RWPE2 (cell line): ENCODE data around the gene RABEP1.

Source experiments
- ATAC-seq: fragments of 200-7000 bp; cut with Tn5 transposase; 3 replicates; pipeline ENCODE4 v1.9.1; 2021; ENCODE audit warnings: low read depth
- DNase-seq: peaks from one replicate; pipeline ENCODE4 v3.0.0-alpha.2; 2020; ENCODE audit warnings: low spot score
- H3K27ac ChIP-seq: fragments of 450-650 bp; 2 replicates; pipeline ENCODE4 v1.5.1; 2017; ENCODE audit warnings: mild to moderate bottlenecking; ENCODE audit not compliant: poor library complexity, severe bottlenecking
- H3K27me3 ChIP-seq: fragments of 250-450 bp; sonication (Bioruptor Pico); 2 replicates; pipeline ENCODE4 v1.5.1; 2021; ENCODE audit warnings: mild to moderate bottlenecking, moderate library complexity; ENCODE audit not compliant: insufficient read depth, poor library complexity, severe bottlenecking
- H3K36me3 ChIP-seq: fragments of 250-450 bp; sonication (Bioruptor Pico); 2 replicates; pipeline ENCODE4 v1.5.1; 2020; ENCODE audit warnings: low read depth, mild to moderate bottlenecking, moderate library complexity
- H3K4me1 ChIP-seq: fragments of 250-450 bp; sonication (Bioruptor Pico); 2 replicates; pipeline ENCODE4 v1.5.1; 2021; ENCODE audit warnings: mild to moderate bottlenecking, moderate library complexity; ENCODE audit not compliant: insufficient read depth, poor library complexity, severe bottlenecking
- H3K4me3 ChIP-seq: fragments of 250-450 bp; sonication (Bioruptor Pico); 2 replicates; pipeline ENCODE4 v1.5.1; 2021; ENCODE audit warnings: mild to moderate bottlenecking, moderate library complexity; ENCODE audit not compliant: severe bottlenecking
- H3K9me3 ChIP-seq: fragments of 250-450 bp; sonication (Bioruptor Pico); 2 replicates; pipeline ENCODE4 v1.5.1; 2021; ENCODE audit warnings: mild to moderate bottlenecking, moderate library complexity; ENCODE audit not compliant: severe bottlenecking
- CTCF ChIP-seq: fragments of 450-650 bp; IDR thresholded peaks from one replicate; pipeline ENCODE4 v1.5.1; 2017; ENCODE audit warnings: mild to moderate bottlenecking, moderate library complexity; ENCODE audit not compliant: poor library complexity, severe bottlenecking

Gene RABEP1

GRCh38 chr17:5362162-5362811, 80.2 kb downstream of the RABEP1 start:
- TF ChIP-seq CTCF = no peak
- Histone ChIP-seq H3K27ac (no peak overlapping the region), H3K4me3 (no peak overlapping the region), H3K4me1 (peaks cover 25% of the 10 kb centered on the region), H3K27me3 (no peaks in the 10 kb centered on the region), H3K36me3 (peaks cover 60% of the 10 kb centered on the region), H3K9me3 (no peaks in the 10 kb centered on the region)
- DNase-seq (no peak), ATAC-seq (no peak)

- Histone ChIP-seq H3K9me3 (no peaks in the 10 kb centered on the region), H3K36me3 (peaks cover 65% of the 10 kb centered on the region), H3K4me1 (peaks cover 25% of the 10 kb centered on the region), H3K4me3 (no peak overlapping the region), H3K27ac (peak overlapping the region; percentile 72), H3K27me3 (no peaks in the 10 kb centered on the region)
- DNase-seq (no peak), ATAC-seq (no peak)
- no peak for TF ChIP-seq CTCF
Measured at GRCh38 chr17:5364156-5364555, 82.1 kb downstream of the RABEP1 start.

GRCh38 chr17:5364696-5365095, 82.6 kb downstream of the RABEP1 start:
- peaks cover 25% of the 10 kb centered on the region for H3K4me1 ChIP-seq
- no peak for ATAC-seq
- DNase-seq = no peak
- H3K4me3 ChIP-seq = no peak overlapping the region
- H3K27ac ChIP-seq = peak overlapping the region; percentile 72
- no peak for TF ChIP-seq CTCF
- H3K27me3 ChIP-seq = no peaks in the 10 kb centered on the region
- peaks cover 64% of the 10 kb centered on the region for H3K36me3 ChIP-seq
- H3K9me3 ChIP-seq = no peaks in the 10 kb centered on the region

- Histone ChIP-seq H3K27me3 (no peaks in the 10 kb centered on the region), H3K4me3 (no peak overlapping the region), H3K27ac (peak overlapping the region; percentile 72), H3K36me3 (peaks cover 63% of the 10 kb centered on the region), H3K4me1 (peaks cover 25% of the 10 kb centered on the region), H3K9me3 (no peaks in the 10 kb centered on the region)
- ATAC-seq (peak; percentile 66), DNase-seq (no peak)
- TF ChIP-seq CTCF = no peak
Measured at GRCh38 chr17:5365831-5366230, 83.7 kb downstream of the RABEP1 start.

- H3K9me3 ChIP-seq = no peaks in the 10 kb centered on the region
- H3K36me3 ChIP-seq = peaks cover 80% of the 10 kb centered on the region
- no peak overlapping the region for H3K4me3 ChIP-seq
- DNase-seq (no peak), ATAC-seq (no peak)
- no peak for TF ChIP-seq CTCF
- H3K27ac ChIP-seq = no peak overlapping the region
- peaks cover 10% of the 10 kb centered on the region for H3K4me1 ChIP-seq
- H3K27me3 ChIP-seq = no peaks in the 10 kb centered on the region
Measured at GRCh38 chr17:5370411-5370810, 88.3 kb downstream of the RABEP1 start.
